ENCODE data around the gene CFC1B. TPM values are rescaled to one million over a fixed set of nuclear protein-coding genes. Genes with fewer than 3 reads are reported as not detected.
"Not testable (repeated sequence)": the region's sequence is repeated elsewhere in the genome, so short reads cannot be mapped to it uniquely, and the experiment has no call there.

CFC1B gene
- total RNA-seq: not detected
- polyA plus RNA-seq: not detected
- long read RNA-seq, donor 1: 0 reads
- long read RNA-seq, donor 2: 0 reads
- long read RNA-seq, donor 3: 0 reads
- long read RNA-seq, donor 4: 0 reads
- long read RNA-seq, donor 5: 0 reads
- long read RNA-seq, donor 6: 0 reads
- long read RNA-seq, donor 7: 0 reads
- long read RNA-seq, donor 8: 0 reads
- long read RNA-seq, donor 9: 0 reads
- long read RNA-seq, donor 10: 0 reads

DNA sequence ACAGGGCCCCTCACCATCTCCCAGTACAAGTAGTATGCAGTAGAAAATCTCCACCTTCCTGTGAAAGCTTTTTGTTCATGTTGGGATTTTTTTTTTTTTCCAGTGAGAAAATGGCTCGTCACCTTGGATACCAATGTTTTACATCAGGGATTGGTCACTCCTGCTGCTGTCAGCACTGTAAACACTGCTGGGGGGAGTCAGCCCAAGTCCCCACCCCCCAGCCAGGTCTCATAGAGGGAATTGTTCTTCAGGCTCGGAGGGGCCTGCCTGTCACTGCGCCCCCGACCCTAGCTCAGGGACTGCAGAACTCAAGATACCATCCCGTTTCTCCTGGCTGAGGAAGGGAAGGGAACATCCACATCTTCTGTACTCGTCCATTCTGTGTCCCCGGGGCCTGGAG, at the start of gene CFC1B:
Gene CFC1B, plus strand, starts transcription at position 231 of the 400 bp plus-strand sequence. CDS start 263 bp downstream, outside the sequence.
- H3K4me3 ChIP-seq; H3K36me3 ChIP-seq (replicated peaks in 1 of 2); DNase-seq; H3K9me3 ChIP-seq (replicated peaks in 1 of 3); H3K27me3 ChIP-seq; H3K27ac ChIP-seq; intact Hi-C loops (cut with DNase I); H3K4me1 ChIP-seq (replicated peaks in 1 of 2): not testable (repeated sequence)
- no CpG with 5 or more reads among the region's 7 CpGs for WGBS, 4 donors

DNA sequence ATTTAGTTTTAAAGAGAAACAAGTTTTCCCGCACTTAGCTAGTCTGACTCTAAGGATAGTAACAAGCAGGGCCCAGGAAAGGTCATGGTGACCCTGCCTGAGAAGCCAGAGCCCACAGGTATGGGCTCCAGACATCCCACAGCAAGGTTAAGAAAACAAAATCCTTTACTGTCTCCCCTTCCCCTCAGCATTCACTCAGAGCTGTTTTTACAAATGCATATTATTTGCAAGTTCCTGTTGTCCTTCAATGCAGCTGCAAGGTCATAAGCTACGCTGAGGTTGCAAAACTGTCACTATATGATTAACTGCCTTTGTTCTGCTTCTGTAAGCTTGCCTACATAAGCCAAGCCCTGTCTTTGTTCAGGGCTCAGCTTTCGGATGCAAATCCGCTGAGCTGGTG, 29.9 kb upstream of the CFC1B start:
- H3K4me3 ChIP-seq; H3K9me3 ChIP-seq (replicated peaks in 1 of 3); intact Hi-C loops (cut with DNase I); H3K36me3 ChIP-seq (replicated peaks in 1 of 2); H3K27ac ChIP-seq; H3K4me1 ChIP-seq (replicated peaks in 1 of 2); DNase-seq; H3K27me3 ChIP-seq: not testable (repeated sequence)
- 32 to 61% (median 53%) methylated on average over 2 to 3 of the region's 4 CpGs; no CpG with 5 or more reads in 1 of the 4 donors for WGBS, 4 donors

DNA sequence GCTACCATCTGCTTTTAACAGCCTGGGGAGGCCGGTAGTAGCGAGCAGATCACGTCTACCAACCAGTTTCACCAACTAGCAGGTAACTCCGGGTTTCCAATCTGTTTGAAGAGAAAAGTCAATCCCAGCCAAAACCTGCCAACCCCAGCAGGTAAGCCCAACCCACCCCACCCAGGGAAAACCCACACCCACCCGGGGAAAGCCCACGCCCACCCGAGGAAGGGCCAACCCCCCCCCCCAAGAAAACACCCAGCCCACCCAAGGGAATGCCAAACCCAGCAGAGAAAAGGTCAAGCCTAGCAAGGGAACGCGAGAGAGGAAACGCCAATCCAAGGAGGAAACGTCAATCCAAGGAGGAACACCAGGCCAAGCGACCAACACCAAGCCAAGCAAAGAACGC, 11.8 kb upstream of the CFC1B start, which contains the start of gene POTEI:
Gene POTEI, minus strand, starts transcription at position 101 of the 400 bp plus-strand sequence. Its CDS starts 93 bp downstream, at position 8.
- H3K9me3 ChIP-seq (replicated peaks in 1 of 3); H3K27ac ChIP-seq; H3K4me1 ChIP-seq (replicated peaks in 1 of 2); H3K4me3 ChIP-seq; H3K27me3 ChIP-seq; intact Hi-C loops (cut with DNase I); DNase-seq; H3K36me3 ChIP-seq (replicated peaks in 1 of 2): not testable (repeated sequence)
- 58% methylated on average over 2 of the region's 13 CpGs; no CpG with 5 or more reads in 3 of the 4 donors for WGBS, 4 donors

GRCh38 chr2:130510807-130511746, 9.9 kb upstream of the CFC1B start:
- H3K27me3 ChIP-seq; intact Hi-C loops (cut with DNase I); H3K4me3 ChIP-seq; H3K27ac ChIP-seq; H3K4me1 ChIP-seq (replicated peaks in 1 of 2); H3K36me3 ChIP-seq (replicated peaks in 1 of 2); H3K9me3 ChIP-seq (replicated peaks in 1 of 3); DNase-seq: not testable (repeated sequence)
- 38 to 73% methylated on average over 2 to 3 of the region's 31 CpGs; no CpG with 5 or more reads in 2 of the 4 donors for WGBS, 4 donors

- H3K4me1 ChIP-seq (replicated peaks in 1 of 2); H3K27me3 ChIP-seq; H3K9me3 ChIP-seq (replicated peaks in 1 of 3); H3K36me3 ChIP-seq (replicated peaks in 1 of 2); H3K27ac ChIP-seq; DNase-seq; intact Hi-C loops (cut with DNase I); H3K4me3 ChIP-seq: not testable (repeated sequence)
- WGBS, 4 donors: 84 to 96% (median 92%) methylated on average over 4 to 5 of the region's 17 CpGs
These were observed 9.1 kb upstream of the CFC1B start for GRCh38 chr2:130511747-130512451.

DNA sequence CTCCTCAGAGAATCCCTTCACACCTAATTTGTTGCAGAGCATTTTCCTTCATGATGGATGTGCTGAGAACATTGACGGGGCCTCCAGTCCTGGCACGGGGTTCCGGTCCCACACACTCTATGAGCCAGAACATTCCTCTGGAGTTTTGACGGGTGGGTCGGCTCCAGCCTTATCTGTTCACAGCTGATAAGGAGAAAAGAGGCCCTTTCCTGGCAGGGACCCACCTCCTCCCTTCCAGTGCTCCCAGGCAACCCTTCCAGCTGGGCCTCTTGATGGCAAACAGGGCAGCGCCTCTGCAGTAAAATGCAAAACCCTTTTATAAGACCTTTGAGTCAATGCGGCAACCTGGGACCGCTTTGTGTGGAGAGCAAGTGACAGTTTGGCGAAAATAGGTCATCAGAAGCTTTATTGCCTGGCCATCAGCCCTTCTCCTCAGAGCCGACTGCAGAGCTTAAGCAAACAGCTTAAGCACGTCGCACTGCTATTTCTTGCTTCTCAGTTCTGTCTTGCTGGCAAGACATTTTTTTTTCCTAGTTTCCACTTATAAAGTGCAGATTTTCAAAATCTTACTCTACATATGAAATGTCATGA, 2.4 kb upstream of the CFC1B start:
- not testable (repeated sequence) for H3K27me3 ChIP-seq
- WGBS, 4 donors: no CpG with 5 or more reads among the region's 12 CpGs

GRCh38 chr2:130522390-130522789, 1.4 kb downstream of the CFC1B start:
- intact Hi-C loops (cut with DNase I); H3K4me1 ChIP-seq (replicated peaks in 1 of 2); H3K9me3 ChIP-seq (replicated peaks in 1 of 3); H3K4me3 ChIP-seq; H3K36me3 ChIP-seq (replicated peaks in 1 of 2); H3K27me3 ChIP-seq; H3K27ac ChIP-seq; DNase-seq: not testable (repeated sequence)
- no CpG with 5 or more reads among the region's 23 CpGs for WGBS, 4 donors

More for the DNA sequence above, 2.4 kb upstream of the CFC1B start:
- H3K36me3 ChIP-seq (replicated peaks in 1 of 2); H3K27ac ChIP-seq; H3K9me3 ChIP-seq (replicated peaks in 1 of 3); H3K4me3 ChIP-seq; H3K4me1 ChIP-seq (replicated peaks in 1 of 2); DNase-seq; intact Hi-C loops (cut with DNase I): not testable (repeated sequence)

DNA sequence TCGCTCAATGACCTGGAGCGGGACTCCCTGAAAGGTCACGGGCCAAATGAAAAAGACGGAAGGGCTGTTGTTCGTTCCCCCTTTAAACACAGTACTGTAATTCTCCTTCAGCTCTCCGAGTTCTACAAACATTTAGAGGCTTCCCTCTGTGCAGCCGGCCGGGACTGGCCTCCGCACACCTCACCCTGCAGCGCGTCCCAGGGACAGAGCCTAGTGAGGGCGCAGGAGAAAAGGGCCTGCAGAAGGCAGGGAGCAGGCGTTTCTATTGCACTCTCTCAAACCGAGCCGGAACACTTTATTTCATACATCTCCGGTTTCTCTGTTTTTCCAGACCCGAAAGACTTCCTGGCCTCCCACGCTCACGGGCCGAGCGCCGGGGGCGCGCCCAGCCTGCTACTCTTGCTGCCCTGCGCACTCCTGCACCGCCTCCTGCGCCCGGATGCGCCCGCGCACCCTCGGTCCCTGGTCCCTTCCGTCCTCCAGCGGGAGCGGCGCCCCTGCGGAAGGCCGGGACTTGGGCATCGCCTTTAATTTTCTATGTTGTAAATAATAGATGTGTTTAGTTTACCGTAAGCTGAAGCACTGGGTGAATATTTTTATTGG, 6.4 kb downstream of the CFC1B start:
- H3K27ac ChIP-seq; intact Hi-C loops (cut with DNase I): not testable (repeated sequence)

GRCh38 chr2:130529545-130529944, 8.5 kb downstream of the CFC1B start:
- intact Hi-C loops (cut with DNase I): not testable (repeated sequence)
- no CpG with 5 or more reads among the region's 6 CpGs for WGBS, 4 donors

More for the DNA sequence above, 6.4 kb downstream of the CFC1B start:
- H3K4me3 ChIP-seq; H3K36me3 ChIP-seq (replicated peaks in 1 of 2); H3K9me3 ChIP-seq (replicated peaks in 1 of 3); H3K4me1 ChIP-seq (replicated peaks in 1 of 2); DNase-seq; H3K27me3 ChIP-seq: not testable (repeated sequence)
- WGBS, 4 donors: no CpG with 5 or more reads among the region's 40 CpGs

GRCh38 chr2:130530212-130530611, 9.2 kb downstream of the CFC1B start:
- DNase-seq; H3K36me3 ChIP-seq (replicated peaks in 1 of 2); H3K9me3 ChIP-seq (replicated peaks in 1 of 3); H3K4me3 ChIP-seq; H3K27me3 ChIP-seq; intact Hi-C loops (cut with DNase I); H3K27ac ChIP-seq; H3K4me1 ChIP-seq (replicated peaks in 1 of 2): not testable (repeated sequence)
- no CpG with 5 or more reads among the region's 4 CpGs for WGBS, 4 donors

More at GRCh38 chr2:130529545-130529944, 8.5 kb downstream of the CFC1B start:
- H3K4me1 ChIP-seq (replicated peaks in 1 of 2); H3K27me3 ChIP-seq; H3K4me3 ChIP-seq; H3K9me3 ChIP-seq (replicated peaks in 1 of 3); H3K27ac ChIP-seq; DNase-seq; H3K36me3 ChIP-seq (replicated peaks in 1 of 2): not testable (repeated sequence)
